Endothelial cell (in vitro differentiated cells): ENCODE results near the gene RGL2. TPM values are rescaled to one million over a fixed set of nuclear protein-coding genes. Genes with fewer than 3 reads are reported as not detected.
A peak's percentile ranks its signal among the peaks of the same experiment; 100 is the strongest.

Experiments
- DNase-seq: peaks from one replicate; pipeline ENCODE4 v3.0.0; 2021; ENCODE audit warnings: low spot score
- H3K27ac Mint-ChIP-seq: one replicate; pipeline ENCODE4 v1.8.0; 2021; ENCODE audit warnings: mixed read lengths, inconsistent platforms; ENCODE audit not compliant: unreplicated experiment
- H3K27me3 Mint-ChIP-seq: one replicate; pipeline ENCODE4 v1.8.0; 2021; ENCODE audit warnings: mild to moderate bottlenecking, moderate library complexity, mixed read lengths, inconsistent platforms; ENCODE audit not compliant: unreplicated experiment
- H3K36me3 Mint-ChIP-seq: one replicate; pipeline ENCODE4 v1.8.0; 2021; ENCODE audit warnings: mild to moderate bottlenecking, low read depth, mixed read lengths, inconsistent platforms; ENCODE audit not compliant: unreplicated experiment
- H3K4me1 Mint-ChIP-seq: one replicate; pipeline ENCODE4 v1.8.0; 2021; ENCODE audit warnings: mild to moderate bottlenecking, mixed read lengths, inconsistent platforms; ENCODE audit not compliant: unreplicated experiment
- H3K4me3 Mint-ChIP-seq: one replicate; pipeline ENCODE4 v1.8.0; 2021; ENCODE audit warnings: mild to moderate bottlenecking, mixed read lengths, inconsistent platforms; ENCODE audit not compliant: unreplicated experiment
- H3K9me3 Mint-ChIP-seq: one replicate; pipeline ENCODE4 v1.8.0; 2021; ENCODE audit warnings: mixed read lengths, inconsistent platforms; ENCODE audit not compliant: unreplicated experiment
- microRNA-seq: library from miRNA; unstranded; fragments of <30 nt; microRNA quantifications from one replicate; pipeline ENCODE4, GENCODE V29; 2020; ENCODE audit not compliant: unreplicated experiment
- total RNA-seq: library from RNA; stranded (reverse); fragmentation: NEBNext Ultra II Directional; extraction: Animal tissue kit (Norgen Biotek cat#: 25700); gene quantifications from one replicate; pipeline ENCODE4 v1.2.1, GENCODE V29; 2021; ENCODE audit not compliant: unreplicated experiment
- TF ChIP-seq, protein P1 (sequence below): fragments of 200-600 bp; sonication (generic); IDR thresholded peaks from one replicate; pipeline ENCODE4 v1.5.0; 2021; ENCODE audit warnings: antibody characterized with exemption; ENCODE audit not compliant: unreplicated experiment

Gene RGL2
- total RNA-seq, 1 donor from 2014 or later: 167 TPM

DNA sequence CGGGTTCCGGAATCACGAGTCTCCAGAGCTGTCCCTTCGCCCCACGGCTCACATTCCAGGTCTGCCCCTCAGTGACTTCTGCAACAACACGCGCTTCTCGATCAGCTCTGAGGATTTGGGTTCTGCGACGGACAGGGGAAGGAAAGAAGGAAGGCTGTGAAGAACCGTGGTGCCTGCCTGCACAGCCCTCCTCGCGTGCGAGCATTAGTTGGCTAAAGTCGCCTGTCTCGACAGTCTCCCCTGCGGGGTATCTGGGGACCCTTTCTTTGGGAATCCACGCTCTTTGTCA is 50.2 kb downstream of the RGL2 start:
- Mint-ChIP-seq H3K36me3 (peaks cover 13% of the 10 kb centered on the region), H3K27ac (peak overlapping the region; percentile 57), H3K27me3 (peaks cover 4% of the 10 kb centered on the region), H3K9me3 (no peaks in the 10 kb centered on the region), H3K4me1 (peaks cover 24% of the 10 kb centered on the region), H3K4me3 (peak overlapping the region; percentile 86)
- TF ChIP-seq, protein P1, sequence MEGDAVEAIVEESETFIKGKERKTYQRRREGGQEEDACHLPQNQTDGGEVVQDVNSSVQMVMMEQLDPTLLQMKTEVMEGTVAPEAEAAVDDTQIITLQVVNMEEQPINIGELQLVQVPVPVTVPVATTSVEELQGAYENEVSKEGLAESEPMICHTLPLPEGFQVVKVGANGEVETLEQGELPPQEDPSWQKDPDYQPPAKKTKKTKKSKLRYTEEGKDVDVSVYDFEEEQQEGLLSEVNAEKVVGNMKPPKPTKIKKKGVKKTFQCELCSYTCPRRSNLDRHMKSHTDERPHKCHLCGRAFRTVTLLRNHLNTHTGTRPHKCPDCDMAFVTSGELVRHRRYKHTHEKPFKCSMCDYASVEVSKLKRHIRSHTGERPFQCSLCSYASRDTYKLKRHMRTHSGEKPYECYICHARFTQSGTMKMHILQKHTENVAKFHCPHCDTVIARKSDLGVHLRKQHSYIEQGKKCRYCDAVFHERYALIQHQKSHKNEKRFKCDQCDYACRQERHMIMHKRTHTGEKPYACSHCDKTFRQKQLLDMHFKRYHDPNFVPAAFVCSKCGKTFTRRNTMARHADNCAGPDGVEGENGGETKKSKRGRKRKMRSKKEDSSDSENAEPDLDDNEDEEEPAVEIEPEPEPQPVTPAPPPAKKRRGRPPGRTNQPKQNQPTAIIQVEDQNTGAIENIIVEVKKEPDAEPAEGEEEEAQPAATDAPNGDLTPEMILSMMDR: no peak
- no peak for DNase-seq

DNA sequence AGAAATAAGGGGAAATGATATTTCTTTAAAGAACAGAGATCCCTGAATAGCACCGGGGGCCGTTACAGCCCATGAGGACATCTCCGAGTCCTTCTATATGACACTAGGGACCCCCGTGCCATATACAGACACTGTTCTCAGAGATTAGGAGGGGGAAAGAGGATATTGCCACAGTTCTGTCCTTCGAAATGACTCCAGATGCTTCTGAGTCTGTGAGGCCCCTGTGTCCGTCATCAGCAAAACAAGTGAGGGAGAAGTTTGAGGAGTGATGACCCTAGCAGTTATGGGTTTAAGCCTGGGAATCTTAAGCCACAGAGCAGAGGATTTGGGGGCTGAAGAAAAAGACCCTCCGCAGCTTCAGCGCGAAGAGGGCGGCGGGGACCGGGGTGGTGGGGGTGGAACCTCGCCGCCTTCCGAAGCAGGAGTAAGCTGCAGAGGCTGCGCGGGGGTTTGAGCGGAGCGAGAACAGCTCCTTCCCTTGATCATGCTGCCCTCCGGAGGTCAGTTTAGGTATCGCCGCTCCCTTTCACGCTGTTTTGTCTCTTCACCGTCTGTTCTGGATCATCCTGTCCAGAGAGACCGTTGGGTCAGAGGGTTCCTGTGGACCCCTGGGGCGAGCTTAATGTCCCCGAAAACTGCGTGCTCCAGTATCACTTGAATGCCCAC is 50.6 kb downstream of the RGL2 start:
- peaks cover 13% of the 10 kb centered on the region for H3K36me3 Mint-ChIP-seq
- peaks cover 24% of the 10 kb centered on the region for H3K4me1 Mint-ChIP-seq
- H3K9me3 Mint-ChIP-seq: no peaks in the 10 kb centered on the region
- peaks cover 4% of the 10 kb centered on the region for H3K27me3 Mint-ChIP-seq
- peak; percentile 92 for DNase-seq
- H3K4me3 Mint-ChIP-seq: peak overlapping the region; percentile 86
- peak overlapping the region; percentile 57 for H3K27ac Mint-ChIP-seq
- TF ChIP-seq, protein P1: peak; percentile 80

DNA sequence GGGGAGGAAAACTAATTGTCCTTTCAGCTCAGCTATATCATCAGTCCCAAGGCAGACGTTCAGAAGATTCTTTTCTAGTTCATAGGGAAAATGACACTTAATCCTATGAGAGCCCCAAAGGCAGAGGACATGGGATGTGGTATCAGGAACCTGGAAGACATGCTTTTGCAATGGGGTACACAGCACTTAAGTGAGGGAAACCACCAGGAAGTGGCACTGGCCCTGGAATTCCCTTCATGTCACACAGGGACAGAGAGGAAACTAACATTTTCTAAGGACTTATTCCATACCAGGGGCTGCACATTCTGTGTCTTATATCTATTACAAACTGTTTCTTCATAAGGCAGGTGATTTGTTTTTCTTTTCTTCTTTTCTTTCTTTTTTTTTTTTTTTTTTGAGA is 55.3 kb downstream of the RGL2 start:
- TF ChIP-seq, protein P1: no peak
- Mint-ChIP-seq H3K27ac (no peak overlapping the region), H3K9me3 (no peaks in the 10 kb centered on the region), H3K36me3 (no peaks in the 10 kb centered on the region), H3K4me3 (no peak overlapping the region), H3K27me3 (peaks cover 5% of the 10 kb centered on the region), H3K4me1 (peaks cover 8% of the 10 kb centered on the region)
- no peak for DNase-seq

DNA sequence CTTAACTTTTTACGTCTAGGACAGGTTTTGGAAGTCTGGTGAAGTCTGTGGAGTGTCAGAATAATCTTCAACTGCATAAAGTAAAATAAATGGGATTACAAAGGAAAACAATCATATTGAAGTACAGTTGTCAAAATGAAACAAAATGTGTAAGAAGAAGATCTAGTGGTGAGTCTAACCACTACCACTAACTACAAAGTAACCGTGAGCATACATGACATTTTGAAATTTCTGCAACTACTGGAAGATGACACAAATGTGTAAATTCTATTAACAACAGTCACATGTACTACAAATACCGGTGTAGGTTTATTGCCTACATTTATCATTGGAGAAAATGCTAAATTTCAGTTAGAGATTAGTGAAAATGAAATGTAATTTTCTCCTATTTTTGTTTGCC is 56.8 kb downstream of the RGL2 start:
- Mint-ChIP-seq H3K9me3 (no peaks in the 10 kb centered on the region), H3K27ac (no peak overlapping the region), H3K36me3 (no peaks in the 10 kb centered on the region), H3K27me3 (peaks cover 5% of the 10 kb centered on the region), H3K4me1 (peaks cover 4% of the 10 kb centered on the region), H3K4me3 (no peak overlapping the region)
- no peak for DNase-seq
- TF ChIP-seq, protein P1: no peak

Small RNAs within 50 kb of the gene (microRNA-seq; reads per million reads assigned to microRNA genes)
- gene MIR6834 (not detected), gene MIR6873 (not detected)

Other genes with a start within 250 kb of the RGL2 start
- gene HLA-DPA1, start 225.3 kb downstream of the RGL2 start, total RNA-seq: 8.5 TPM
- gene HLA-DPB1, start 223.0 kb downstream of the RGL2 start, total RNA-seq: 14.4 TPM
- 127 TPM for gene COL11A2, start 106.5 kb downstream of the RGL2 start, total RNA-seq
- gene RXRB, start 98.3 kb downstream of the RGL2 start, total RNA-seq: 35.8 TPM
- 108 TPM for gene SLC39A7, start 98.1 kb downstream of the RGL2 start, total RNA-seq
- 6.5 TPM for gene HSD17B8, start 94.3 kb downstream of the RGL2 start, total RNA-seq
- 19.6 TPM for gene RING1, start 90.4 kb downstream of the RGL2 start, total RNA-seq
- gene VPS52, start 27.1 kb downstream of the RGL2 start, total RNA-seq: 41.8 TPM
- 2,251 TPM for gene RPS18, start 26.9 kb downstream of the RGL2 start, total RNA-seq
- gene B3GALT4, start 21.8 kb downstream of the RGL2 start, total RNA-seq: 3.8 TPM
- gene WDR46, start 9.7 kb downstream of the RGL2 start, total RNA-seq: 48.5 TPM
- gene PFDN6, start 9.3 kb downstream of the RGL2 start, total RNA-seq: 33.3 TPM
- 57.1 TPM for gene TAPBP, start 15.1 kb upstream of the RGL2 start, total RNA-seq
- gene ZBTB22, start 18.8 kb upstream of the RGL2 start, total RNA-seq: 16.9 TPM
- gene DAXX, start 24.0 kb upstream of the RGL2 start, total RNA-seq: 49.6 TPM
- gene KIFC1, start 92.9 kb upstream of the RGL2 start, total RNA-seq: 19.0 TPM
- 60.0 TPM for gene PHF1, start 112.1 kb upstream of the RGL2 start, total RNA-seq
- gene CUTA, start 119.2 kb upstream of the RGL2 start, total RNA-seq: 163 TPM
- gene SYNGAP1, start 121.1 kb upstream of the RGL2 start, total RNA-seq: 48.6 TPM
- gene ZBTB9, start 155.6 kb upstream of the RGL2 start, total RNA-seq: 18.7 TPM